SK-N-SH (cell line): Measurements from ENCODE around the gene TM7SF3. TPM values are rescaled to one million over a fixed set of nuclear protein-coding genes. Genes with fewer than 3 reads are reported as not detected.

Source experiments
- CTCF ChIA-PET: fragments of 300-600, 350-600 bp; formaldehyde crosslinking; extraction: SDS; loops from one replicate; lab custom pipeline; 2021; lab: Yijun Ruan, JAX
- POLR2A ChIA-PET: fragments of 350-600 bp; sonication (Branson Sonifier 250); formaldehyde crosslinking; extraction: SDS; loops from one replicate; lab custom pipeline; 2020; ENCODE audit warnings: antibody characterized with exemption, inconsistent platforms; lab: Yijun Ruan, JAX
- DNase-seq: peaks from one replicate; pipeline ENCODE4 v3.0.0; 2012
- H2AFZ ChIP-seq: fragments of 200-600 bp; sonication (generic); 2 replicates; pipeline ENCODE4 v1.8.1; 2016; ENCODE audit warnings: antibody characterized with exemption, mild to moderate bottlenecking, low read depth
- H3F3A ChIP-seq: fragments of 200-600 bp; sonication (generic); replicated peaks from 2 replicates; pipeline ENCODE3; 2016; ENCODE audit warnings: antibody characterized with exemption, mild to moderate bottlenecking; ENCODE audit not compliant: insufficient read depth
- H3K27ac ChIP-seq, 2 experiments: fragments of 200-500 bp in 1 of 2; fragments of 200-600 bp in 1 of 2; sonication (Bioruptor generic) in 1 of 2; sonication (generic), shearing (Covaris generic) in 1 of 2; 2 replicates each; pipeline versions ENCODE4 v1.5.1 to v1.6.1; 2014 to 2016; ENCODE audit warnings: low read depth in 2 of 2, inconsistent platforms in 1 of 2, low read length in 1 of 2, mild to moderate bottlenecking in 1 of 2, mixed read lengths in 1 of 2
- H3K27me3 ChIP-seq: fragments of 200-600 bp; sonication (generic), shearing (Covaris generic); 2 replicates; pipeline ENCODE4 v1.6.1; 2016; ENCODE audit warnings: mixed run types; ENCODE audit not compliant: insufficient read depth
- H3K36me3 ChIP-seq, 2 experiments: fragments of 200-500 bp in 1 of 2; fragments of 200-600 bp in 1 of 2; sonication (Bioruptor generic) in 1 of 2; sonication (generic) in 1 of 2; replicated peaks in 1 of 2; 2 replicates each; pipeline versions ENCODE3 to v1.5.1; 2014 to 2016; ENCODE audit warnings: low read length in 1 of 2, mild to moderate bottlenecking in 1 of 2; ENCODE audit not compliant: insufficient read depth in 2 of 2, control insufficient read depth in 1 of 2
- H3K4me1 ChIP-seq, 2 experiments: fragments of 200-500 bp in 1 of 2; fragments of 200-600 bp in 1 of 2; sonication (Bioruptor generic) in 1 of 2; sonication (generic), shearing (Covaris generic) in 1 of 2; 2 replicates each; pipeline versions ENCODE4 v1.5.1 to v1.6.1; 2014 to 2016; ENCODE audit warnings: low read depth in 1 of 2, low read length in 1 of 2, mixed run types in 1 of 2; ENCODE audit not compliant: insufficient read depth in 2 of 2, control insufficient read depth in 1 of 2
- H3K4me2 ChIP-seq: fragments of 200-600 bp; sonication (generic), shearing (Covaris generic); 2 replicates; pipeline ENCODE4 v1.6.1; 2017; ENCODE audit warnings: mixed run types
- H3K4me3 ChIP-seq, 2 experiments: fragments of 200-500 bp in 1 of 2; fragments of 200-600 bp in 1 of 2; sonication (Bioruptor generic) in 1 of 2; sonication (generic), shearing (Covaris generic) in 1 of 2; 2 replicates each; pipeline versions ENCODE4 v1.5.1 to v1.8.1; 2014 to 2016; ENCODE audit warnings: low read depth in 2 of 2, inconsistent platforms in 1 of 2, low read length in 1 of 2, mild to moderate bottlenecking in 1 of 2, mixed read lengths in 1 of 2, moderate library complexity in 1 of 2
- H3K79me2 ChIP-seq: fragments of 200-600 bp; sonication (generic); 2 replicates; pipeline ENCODE4 v1.8.1; 2017; ENCODE audit warnings: mild to moderate bottlenecking; ENCODE audit not compliant: insufficient read depth
- H3K9ac ChIP-seq: fragments of 200-600 bp; sonication (generic); 2 replicates; pipeline ENCODE4 v1.6.1; 2017; ENCODE audit warnings: mixed run types
- H3K9me2 ChIP-seq: fragments of 200-600 bp; sonication (generic); 2 replicates; pipeline ENCODE4 v1.6.1; 2017; ENCODE audit warnings: mixed run types
- H3K9me3 ChIP-seq: fragments of 200-600 bp; sonication (generic); 2 replicates; pipeline ENCODE4 v1.6.1; 2017; ENCODE audit warnings: mixed run types, mild to moderate bottlenecking, moderate library complexity
- H4K20me1 ChIP-seq: fragments of 200-600 bp; sonication (generic); 2 replicates; pipeline ENCODE4 v1.6.1; 2017; ENCODE audit warnings: mild to moderate bottlenecking, mixed run types; ENCODE audit not compliant: insufficient read depth
- ELF1 ChIP-seq: IDR thresholded peaks from 2 replicates; pipeline ENCODE4 v1.4.0; 2012
- EP300 ChIP-seq, 2 experiments: IDR thresholded peaks; 2 replicates each; pipeline versions ENCODE4 v1.4.0 to v1.6.1; 2012; ENCODE audit warnings: borderline replicate concordance in 1 of 2, low read depth in 1 of 2, low read length in 1 of 2
- FOXJ3 ChIP-seq: sonication (generic); formaldehyde crosslinking; IDR thresholded peaks from 2 replicates; pipeline ENCODE4 v1.5.1; 2020; ENCODE audit warnings: mild to moderate bottlenecking, missing genetic modification reagents
- FOXM1 ChIP-seq: IDR thresholded peaks from 2 replicates; pipeline ENCODE4 v1.4.0; 2012; ENCODE audit warnings: low read depth, mild to moderate bottlenecking
- GABPA ChIP-seq: IDR thresholded peaks from 2 replicates; pipeline ENCODE4 v1.4.0; 2012; ENCODE audit warnings: low read depth, mild to moderate bottlenecking
- MEF2A ChIP-seq: IDR thresholded peaks from 2 replicates; pipeline ENCODE4 v1.4.0; 2012; ENCODE audit warnings: low read depth, borderline replicate concordance
- MXI1 ChIP-seq: IDR thresholded peaks from 2 replicates; pipeline ENCODE4 v1.6.1; 2012; ENCODE audit warnings: mild to moderate bottlenecking, low read depth, low read length, improper control_type of control experiment
- NFIC ChIP-seq: IDR thresholded peaks from 2 replicates; pipeline ENCODE4 v1.4.0; 2012; ENCODE audit warnings: borderline replicate concordance
- POLR2AphosphoS5 ChIP-seq: IDR thresholded peaks from 2 replicates; pipeline ENCODE4 v1.6.1; 2012; ENCODE audit warnings: low read depth, low read length
- RAD21 ChIP-seq: IDR thresholded peaks from 2 replicates; pipeline ENCODE4 v1.6.1; 2012; ENCODE audit warnings: mild to moderate bottlenecking, low read length
- RXRA ChIP-seq: IDR thresholded peaks from 2 replicates; pipeline ENCODE4 v1.4.0; 2012; ENCODE audit warnings: low read depth, mild to moderate bottlenecking, borderline replicate concordance
- SMC3 ChIP-seq: IDR thresholded peaks from 2 replicates; pipeline ENCODE4 v1.6.1; 2012; ENCODE audit warnings: low read depth, low read length, improper control_type of control experiment
- TAF1 ChIP-seq: IDR thresholded peaks from 2 replicates; pipeline ENCODE4 v1.6.1; 2012; ENCODE audit warnings: low read depth, mild to moderate bottlenecking, low read length, moderate library complexity, borderline replicate concordance
- TCF12 ChIP-seq: IDR thresholded peaks from 2 replicates; pipeline ENCODE4 v1.4.0; 2012
- TEAD4 ChIP-seq: IDR thresholded peaks from 2 replicates; pipeline ENCODE4 v1.4.0; 2012; ENCODE audit warnings: mild to moderate bottlenecking, borderline replicate concordance; ENCODE audit not compliant: insufficient read depth
- WGBS: methylation state at CpG from one replicate; pipeline ENCODE4 v1.1.6; 2017; ENCODE audit warnings: low lambda C conversion rate; 5-methylcytosine and 5-hydroxymethylcytosine counted together
- polyA plus RNA-seq, 3 experiments: library from polyadenylated mRNA; depleted of rRNA; stranded (reverse); fragments of >200 nt; gene quantifications; 2 replicates each; pipeline ENCODE4 v1.2.3, GENCODE V29; 2012
- TF ChIP-seq, protein P1 (sequence below): IDR thresholded peaks from 2 replicates; pipeline ENCODE4 v1.4.0; 2012; ENCODE audit warnings: low read depth
- TF ChIP-seq, protein P2 (sequence below): fragments of 200-600 bp; sonication (generic); IDR thresholded peaks from 2 replicates; pipeline ENCODE4 v1.6.1; 2017; ENCODE audit warnings: antibody characterized with exemption, mild to moderate bottlenecking, moderate library complexity

TM7SF3 gene
- polyA plus RNA-seq, 1 of the 3 experiments (the other 2 are of a cell fraction) = 72.1 TPM

DNA sequence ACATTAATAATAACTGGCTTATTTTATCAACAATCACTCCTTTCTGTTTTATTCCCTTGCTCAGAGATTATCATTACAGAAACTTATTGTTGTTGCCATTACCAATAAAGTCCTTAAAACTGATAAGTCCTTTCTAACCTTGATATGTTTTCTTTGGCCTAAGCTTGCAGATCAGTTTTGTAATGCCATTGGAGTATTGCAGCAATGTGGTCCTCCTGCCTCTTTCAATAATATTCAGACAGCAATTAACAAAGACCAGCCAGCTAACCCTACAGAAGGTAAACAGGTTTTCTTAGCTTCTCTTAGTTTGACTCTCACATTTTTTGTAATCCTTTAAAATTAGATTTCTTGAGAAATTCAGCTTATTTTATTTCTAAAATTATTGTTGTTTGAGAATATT, 12.1 kb upstream of the TM7SF3 start:
- TF ChIP-seq ELF1 (no peak), NFIC (no peak), TAF1 (no peak), POLR2AphosphoS5 (no peak), TCF12 (no peak), RAD21 (no peak), EP300 (IDR thresholded peaks at IDR 0.05; ENCODE audit: borderline replicate concordance in 1 of 2, low read depth in 1 of 2, low read length in 1 of 2) (no peak), RXRA (no peak)
- TF ChIP-seq, protein P1, sequence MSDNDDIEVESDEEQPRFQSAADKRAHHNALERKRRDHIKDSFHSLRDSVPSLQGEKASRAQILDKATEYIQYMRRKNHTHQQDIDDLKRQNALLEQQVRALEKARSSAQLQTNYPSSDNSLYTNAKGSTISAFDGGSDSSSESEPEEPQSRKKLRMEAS = no peak
- Histone ChIP-seq H4K20me1 (no peaks in the 10 kb centered on the region), H3K27ac (no peak overlapping the region), H3K27me3 (no peaks in the 10 kb centered on the region), H3K9ac (no peak overlapping the region), H3K36me3 (peaks cover 31 to 40% of the 10 kb centered on the region in 2 experiments), H3F3A (no peaks in the 10 kb centered on the region), H3K9me3 (no peaks in the 10 kb centered on the region), H3K79me2 (peaks cover 50% of the 10 kb centered on the region), H2AFZ (no peak overlapping the region), H3K4me2 (no peak overlapping the region), H3K4me1 (peaks cover 9 to 16% of the 10 kb centered on the region in 2 experiments; a peak in 3 of 4 replicates), H3K9me2 (no peaks in the 10 kb centered on the region), H3K4me3 (no peak overlapping the region)
- no peak for DNase-seq
- POLR2A ChIA-PET = no interaction called here
- CTCF ChIA-PET = interaction anchor here (1.2 to 5.2 kb wide), 4 partner anchors 10 to 219 kb away, joined by 3 to 18 read pairs (median 4); partner anchors contain the start of genes C12orf71 and TM7SF3

DNA sequence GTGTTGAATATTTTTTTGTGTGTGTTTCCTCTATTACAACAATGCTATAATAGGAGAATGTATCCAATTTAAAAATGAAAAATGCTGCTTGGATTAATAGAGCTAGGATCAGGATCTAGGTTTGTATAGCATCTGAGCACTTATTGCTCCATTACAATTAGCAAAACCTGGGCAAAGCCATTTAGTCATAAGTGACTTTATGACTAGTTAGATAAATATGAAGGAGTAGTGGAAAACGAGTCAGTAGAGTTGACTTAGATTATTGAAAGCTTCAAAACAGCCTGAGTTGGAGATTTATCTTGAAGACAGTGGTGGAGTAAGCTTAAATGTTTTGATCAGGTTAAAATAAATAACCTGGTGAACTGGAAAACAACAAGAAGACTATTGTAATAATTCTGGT, 10.9 kb upstream of the TM7SF3 start:
- no peak for TF ChIP-seq ELF1
- TF ChIP-seq MXI1 = no peak
- TF ChIP-seq EP300 (IDR thresholded peaks at IDR 0.05; ENCODE audit: borderline replicate concordance in 1 of 2, low read depth in 1 of 2, low read length in 1 of 2) = no peak
- no peaks in the 10 kb centered on the region for H3K27me3 ChIP-seq
- DNase-seq = no peak
- POLR2A ChIA-PET = no interaction called here
- H3K4me3 ChIP-seq = no peak overlapping the region
- H3K27ac ChIP-seq = no peak overlapping the region
- H3K9me3 ChIP-seq = no peaks in the 10 kb centered on the region
- no peaks in the 10 kb centered on the region for H3F3A ChIP-seq
- 37% methylated on average over 1 of the region's 1 CpG for WGBS
- peaks cover 28 to 38% of the 10 kb centered on the region in 2 experiments for H3K36me3 ChIP-seq
- H4K20me1 ChIP-seq = no peaks in the 10 kb centered on the region
- H3K4me2 ChIP-seq = no peak overlapping the region; the same call in 1 of the 2 replicates
- peaks cover 9 to 16% of the 10 kb centered on the region in 2 experiments; a peak in 3 of 4 replicates for H3K4me1 ChIP-seq
- H2AFZ ChIP-seq = no peak overlapping the region
- peaks cover 50% of the 10 kb centered on the region for H3K79me2 ChIP-seq
- no peak overlapping the region for H3K9ac ChIP-seq
- CTCF ChIA-PET = interaction anchor here (0.7 to 2.6 kb wide), 3 partner anchors 10 to 281 kb away, joined by 3 to 16 read pairs (median 4); no protein-coding TSS in a partner anchor
- no peaks in the 10 kb centered on the region for H3K9me2 ChIP-seq

DNA sequence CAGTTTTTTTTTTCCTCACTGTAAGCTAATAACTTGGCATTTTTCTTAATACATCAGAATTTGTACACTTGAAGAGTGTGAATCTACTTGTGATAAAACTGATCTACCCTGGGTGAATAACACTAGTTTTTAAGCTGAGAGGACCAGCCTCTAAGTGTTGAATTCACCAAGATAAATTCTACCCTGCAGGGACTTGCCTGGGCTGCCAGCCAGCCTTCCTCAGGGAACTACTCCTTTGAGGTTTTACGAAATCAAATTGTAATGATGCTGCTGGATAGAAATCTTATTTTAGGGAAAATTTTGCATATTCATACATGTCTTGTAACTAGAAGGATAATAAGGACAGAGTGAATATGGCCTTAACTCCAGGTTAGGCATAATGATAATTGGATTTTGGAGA, 10.1 kb upstream of the TM7SF3 start:
- peaks cover 50% of the 10 kb centered on the region for H3K79me2 ChIP-seq
- CTCF ChIA-PET = interaction anchor here (1.0 to 2.6 kb wide), 2 partner anchors 9 to 282 kb away, joined by 3 to 16 read pairs; no protein-coding TSS in a partner anchor
- POLR2A ChIA-PET = no interaction called here
- peaks cover 19 to 30% of the 10 kb centered on the region in 2 experiments for H3K36me3 ChIP-seq
- H3K9me2 ChIP-seq = no peaks in the 10 kb centered on the region
- TF ChIP-seq FOXJ3 (no peak), FOXM1 (no peak), MEF2A (no peak), SMC3 (no peak), GABPA (no peak), TCF12 (no peak), TAF1 (no peak), TEAD4 (no peak)
- TF ChIP-seq, protein P2, sequence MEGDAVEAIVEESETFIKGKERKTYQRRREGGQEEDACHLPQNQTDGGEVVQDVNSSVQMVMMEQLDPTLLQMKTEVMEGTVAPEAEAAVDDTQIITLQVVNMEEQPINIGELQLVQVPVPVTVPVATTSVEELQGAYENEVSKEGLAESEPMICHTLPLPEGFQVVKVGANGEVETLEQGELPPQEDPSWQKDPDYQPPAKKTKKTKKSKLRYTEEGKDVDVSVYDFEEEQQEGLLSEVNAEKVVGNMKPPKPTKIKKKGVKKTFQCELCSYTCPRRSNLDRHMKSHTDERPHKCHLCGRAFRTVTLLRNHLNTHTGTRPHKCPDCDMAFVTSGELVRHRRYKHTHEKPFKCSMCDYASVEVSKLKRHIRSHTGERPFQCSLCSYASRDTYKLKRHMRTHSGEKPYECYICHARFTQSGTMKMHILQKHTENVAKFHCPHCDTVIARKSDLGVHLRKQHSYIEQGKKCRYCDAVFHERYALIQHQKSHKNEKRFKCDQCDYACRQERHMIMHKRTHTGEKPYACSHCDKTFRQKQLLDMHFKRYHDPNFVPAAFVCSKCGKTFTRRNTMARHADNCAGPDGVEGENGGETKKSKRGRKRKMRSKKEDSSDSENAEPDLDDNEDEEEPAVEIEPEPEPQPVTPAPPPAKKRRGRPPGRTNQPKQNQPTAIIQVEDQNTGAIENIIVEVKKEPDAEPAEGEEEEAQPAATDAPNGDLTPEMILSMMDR = no peak
- TF ChIP-seq, all 33 proteins: peak for 0
- no peak overlapping the region for H3K4me3 ChIP-seq
- peaks cover 9 to 16% of the 10 kb centered on the region in 2 experiments; a peak in 3 of 4 replicates for H3K4me1 ChIP-seq
- 94% methylated on average over 1 of the region's 1 CpG for WGBS
- no peaks in the 10 kb centered on the region for H4K20me1 ChIP-seq
- H3K9ac ChIP-seq = no peak overlapping the region
- no peak for DNase-seq
- no peaks in the 10 kb centered on the region for H3F3A ChIP-seq
- H3K9me3 ChIP-seq = no peaks in the 10 kb centered on the region
- H3K27me3 ChIP-seq = no peaks in the 10 kb centered on the region
- no peak overlapping the region for H3K4me2 ChIP-seq
- no peak overlapping the region for H2AFZ ChIP-seq
- no peak overlapping the region for H3K27ac ChIP-seq
